ENCODE results near the gene C10orf95.
A peak's percentile ranks its signal among the peaks of the same experiment; 100 is the strongest.

Gene C10orf95

GRCh38 chr10:102424916-102425315 is 26.4 kb downstream of the C10orf95 start:
- Histone ChIP-seq H4K91ac (ENCODE audit: low read length) (no peak overlapping the region), H4K8ac (ENCODE audit: low read length) (no peak overlapping the region), H2BK120ac (ENCODE audit: low read depth, low read length) (no peak overlapping the region), H3K4ac (ENCODE audit: low read depth in 1 of 2, low read length in 2 of 2) (no peak overlapping the region), H2BK15ac (ENCODE audit: low read depth, poor library complexity, severe bottlenecking) (no peak overlapping the region), H3K4me1 (ENCODE audit: control insufficient read depth, insufficient read depth, low read depth, low read length) (peaks cover 21% of the 10 kb centered on the region), H3K27ac (ENCODE audit: low read length, poor library complexity, severe bottlenecking) (no peak overlapping the region), H3K9ac (ENCODE audit: low read length) (no peak overlapping the region), H3K14ac (ENCODE audit: low read length in 2 of 2) (no peak overlapping the region), H2BK5ac (ENCODE audit: low read depth, low read length, poor library complexity, severe bottlenecking) (no peak overlapping the region), H3K18ac (ENCODE audit: low read depth in 1 of 2, low read length in 2 of 2) (no peak overlapping the region), H3K79me1 (replicated peaks; ENCODE audit: low read length, poor library complexity, severe bottlenecking) (peaks cover 33% of the 10 kb centered on the region), H3K27me3 (ENCODE audit: control insufficient read depth in 1 of 2, insufficient read depth in 1 of 2, low read length in 2 of 2) (no peaks in the 10 kb centered on the region), H2BK12ac (ENCODE audit: low read length in 2 of 2) (no peak overlapping the region), H3K36me3 (ENCODE audit: control insufficient read depth in 1 of 2, insufficient read depth in 2 of 2, low read depth in 1 of 2, low read length in 2 of 2) (peaks cover 22 to 35% of the 10 kb centered on the region in 2 experiments), H3K23ac (ENCODE audit: low read length in 2 of 2) (no peak overlapping the region), H3K4me3 (ENCODE audit: insufficient read depth in 1 of 2, low read depth in 1 of 2, low read length in 2 of 2) (no peak overlapping the region), H3K9me3 (ENCODE audit: control insufficient read depth, low read length) (no peaks in the 10 kb centered on the region), H3K4me2 (ENCODE audit: low read length, poor library complexity, severe bottlenecking) (no peak overlapping the region), H2AFZ (ENCODE audit: low read depth, low read length) (no peak overlapping the region), H2AK5ac (ENCODE audit: low read length, severe bottlenecking) (no peak overlapping the region)
- no peak for DNase-seq
- 92% methylated on average over 6 of the region's 6 CpGs for WGBS

GRCh38 chr10:102424145-102424544 is 27.2 kb downstream of the C10orf95 start:
- Histone ChIP-seq H3K9me3 (ENCODE audit: control insufficient read depth, low read length) (no peaks in the 10 kb centered on the region), H4K8ac (ENCODE audit: low read length) (no peak overlapping the region), H3K79me1 (replicated peaks; ENCODE audit: low read length, poor library complexity, severe bottlenecking) (peaks cover 29% of the 10 kb centered on the region), H3K4me2 (ENCODE audit: low read length, poor library complexity, severe bottlenecking) (no peak overlapping the region), H3K9ac (ENCODE audit: low read length) (no peak overlapping the region), H3K4me1 (ENCODE audit: control insufficient read depth, insufficient read depth, low read depth, low read length) (peaks cover 27% of the 10 kb centered on the region), H3K4ac (ENCODE audit: low read depth in 1 of 2, low read length in 2 of 2) (no peak overlapping the region), H3K14ac (ENCODE audit: low read length in 2 of 2) (no peak overlapping the region), H2BK5ac (ENCODE audit: low read depth, low read length, poor library complexity, severe bottlenecking) (no peak overlapping the region), H3K27ac (ENCODE audit: low read length, poor library complexity, severe bottlenecking) (no peak overlapping the region), H2BK15ac (ENCODE audit: low read depth, poor library complexity, severe bottlenecking) (no peak overlapping the region), H2AFZ (ENCODE audit: low read depth, low read length) (no peak overlapping the region), H2BK12ac (ENCODE audit: low read length in 2 of 2) (no peak overlapping the region), H3K27me3 (ENCODE audit: control insufficient read depth in 1 of 2, insufficient read depth in 1 of 2, low read length in 2 of 2) (peaks cover 2% of the 10 kb centered on the region in 2 experiments), H2BK120ac (ENCODE audit: low read depth, low read length) (no peak overlapping the region), H3K23ac (ENCODE audit: low read length in 2 of 2) (no peak overlapping the region), H4K91ac (ENCODE audit: low read length) (no peak overlapping the region), H3K4me3 (ENCODE audit: insufficient read depth in 1 of 2, low read depth in 1 of 2, low read length in 2 of 2) (no peak overlapping the region), H3K18ac (ENCODE audit: low read depth in 1 of 2, low read length in 2 of 2) (no peak overlapping the region), H3K36me3 (ENCODE audit: control insufficient read depth in 1 of 2, insufficient read depth in 2 of 2, low read depth in 1 of 2, low read length in 2 of 2) (peaks cover 22 to 30% of the 10 kb centered on the region in 2 experiments), H2AK5ac (ENCODE audit: low read length, severe bottlenecking) (no peak overlapping the region)
- DNase-seq, result no peak
- WGBS, result 99% methylated on average over 9 of the region's 9 CpGs

GRCh38 chr10:102423372-102423968 is 27.9 kb downstream of the C10orf95 start:
- Histone ChIP-seq H3K9ac (ENCODE audit: low read length) (peak overlapping the region; percentile 73), H4K8ac (ENCODE audit: low read length) (peak overlapping the region; percentile 19), H2BK5ac (ENCODE audit: low read depth, low read length, poor library complexity, severe bottlenecking) (no peak overlapping the region), H3K27me3 (ENCODE audit: control insufficient read depth in 1 of 2, insufficient read depth in 1 of 2, low read length in 2 of 2) (peaks cover 8 to 9% of the 10 kb centered on the region in 2 experiments), H3K4me1 (ENCODE audit: control insufficient read depth, insufficient read depth, low read depth, low read length) (peaks cover 32% of the 10 kb centered on the region), H2AFZ (ENCODE audit: low read depth, low read length) (no peak overlapping the region), H3K9me3 (ENCODE audit: control insufficient read depth, low read length) (no peaks in the 10 kb centered on the region), H3K18ac (ENCODE audit: low read depth in 1 of 2, low read length in 2 of 2) (no peak overlapping the region), H3K4me3 (ENCODE audit: insufficient read depth in 1 of 2, low read depth in 1 of 2, low read length in 2 of 2) (no peak overlapping the region), H4K91ac (ENCODE audit: low read length) (peak overlapping the region; percentile 18), H3K27ac (ENCODE audit: low read length, poor library complexity, severe bottlenecking) (no peak overlapping the region), H3K14ac (ENCODE audit: low read length in 2 of 2) (no peak overlapping the region), H2BK120ac (ENCODE audit: low read depth, low read length) (no peak overlapping the region), H3K36me3 (ENCODE audit: control insufficient read depth in 1 of 2, insufficient read depth in 2 of 2, low read depth in 1 of 2, low read length in 2 of 2) (peaks cover 22 to 30% of the 10 kb centered on the region in 2 experiments), H2AK5ac (ENCODE audit: low read length, severe bottlenecking) (no peak overlapping the region), H2BK12ac (ENCODE audit: low read length in 2 of 2) (no peak overlapping the region), H3K4ac (ENCODE audit: low read depth in 1 of 2, low read length in 2 of 2) (no peak overlapping the region), H2BK15ac (ENCODE audit: low read depth, poor library complexity, severe bottlenecking) (no peak overlapping the region), H3K4me2 (ENCODE audit: low read length, poor library complexity, severe bottlenecking) (no peak overlapping the region), H3K79me1 (replicated peaks; ENCODE audit: low read length, poor library complexity, severe bottlenecking) (peaks cover 28% of the 10 kb centered on the region), H3K23ac (ENCODE audit: low read length in 2 of 2) (no peak overlapping the region)
- DNase-seq, result no peak
- 93% methylated on average over 13 of the region's 13 CpGs for WGBS

GRCh38 chr10:102422545-102423129 is 28.7 kb downstream of the C10orf95 start:
- Histone ChIP-seq H3K4me2 (ENCODE audit: low read length, poor library complexity, severe bottlenecking) (peak overlapping the region; percentile 98), H3K14ac (ENCODE audit: low read length in 2 of 2) (peak overlapping the region in 1 of 2 experiments; percentile 67), H2BK15ac (ENCODE audit: low read depth, poor library complexity, severe bottlenecking) (no peak overlapping the region), H4K91ac (ENCODE audit: low read length) (no peak overlapping the region), H3K27ac (ENCODE audit: low read length, poor library complexity, severe bottlenecking) (no peak overlapping the region), H3K9me3 (ENCODE audit: control insufficient read depth, low read length) (no peaks in the 10 kb centered on the region), H3K4ac (ENCODE audit: low read depth in 1 of 2, low read length in 2 of 2) (no peak overlapping the region), H3K27me3 (ENCODE audit: control insufficient read depth in 1 of 2, insufficient read depth in 1 of 2, low read length in 2 of 2) (peaks cover 16 to 17% of the 10 kb centered on the region in 2 experiments), H2BK120ac (ENCODE audit: low read depth, low read length) (no peak overlapping the region), H2BK12ac (ENCODE audit: low read length in 2 of 2) (no peak overlapping the region), H2AK5ac (ENCODE audit: low read length, severe bottlenecking) (no peak overlapping the region), H3K4me3 (ENCODE audit: insufficient read depth in 1 of 2, low read depth in 1 of 2, low read length in 2 of 2) (peak overlapping the region in 1 of 2 experiments; percentile 94), H3K18ac (ENCODE audit: low read depth in 1 of 2, low read length in 2 of 2) (peak overlapping the region in 1 of 2 experiments; percentile 63), H3K79me1 (replicated peaks; ENCODE audit: low read length, poor library complexity, severe bottlenecking) (peaks cover 25% of the 10 kb centered on the region), H2BK5ac (ENCODE audit: low read depth, low read length, poor library complexity, severe bottlenecking) (no peak overlapping the region), H3K36me3 (ENCODE audit: control insufficient read depth in 1 of 2, insufficient read depth in 2 of 2, low read depth in 1 of 2, low read length in 2 of 2) (peaks cover 22 to 30% of the 10 kb centered on the region in 2 experiments), H2AFZ (ENCODE audit: low read depth, low read length) (peak overlapping the region; percentile 20), H3K4me1 (ENCODE audit: control insufficient read depth, insufficient read depth, low read depth, low read length) (peaks cover 33% of the 10 kb centered on the region), H3K9ac (ENCODE audit: low read length) (peak overlapping the region; percentile 73), H4K8ac (ENCODE audit: low read length) (peak overlapping the region; percentile 20), H3K23ac (ENCODE audit: low read length in 2 of 2) (no peak overlapping the region)
- DNase-seq, result peak; percentile 78
- 15% methylated on average over 28 of the region's 28 CpGs for WGBS
